Breast epithelium (tissue), 4 donors: Measurements from ENCODE around the gene PTPN6. TPM values are rescaled to one million over a fixed set of nuclear protein-coding genes. Genes with fewer than 3 reads are reported as not detected.

Experiments used
- DNase-seq, 2 donors: peaks; one replicate each; pipeline ENCODE4 v3.0.0-alpha.2; 2019; ENCODE audit warnings: low spot score in 2 of 2
- H3K27ac ChIP-seq, 2 donors: fragments of 200-600 bp; sonication (generic) in 1 of 2; one replicate each; pipeline ENCODE4 v1.5.1; 2016 to 2019; ENCODE audit warnings: mild to moderate bottlenecking in 1 of 2
- H3K27me3 ChIP-seq, 2 donors: fragments of 200-600 bp; sonication (generic) in 1 of 2; one replicate each; pipeline versions ENCODE4 v1.5.1 to v1.6.0; 2017 to 2019; ENCODE audit warnings: control low read depth in 1 of 2, mild to moderate bottlenecking in 1 of 2
- H3K36me3 ChIP-seq: fragments of 200-600 bp; one replicate; pipeline ENCODE4 v1.5.1; 2019
- H3K4me1 ChIP-seq, 2 donors: fragments of 200-600 bp; sonication (generic); one replicate each; pipeline ENCODE4 v1.5.1; 2016 to 2019; ENCODE audit warnings: control low read depth in 1 of 2
- H3K4me3 ChIP-seq, 3 donors: fragments of 200-600 bp; sonication (generic); 1 replicate in 2 of 3; 2 replicates in 1 of 3; pipeline ENCODE4 v1.5.1; 2016 to 2019; ENCODE audit warnings: mild to moderate bottlenecking in 3 of 3, moderate library complexity in 2 of 3
- H3K9me3 ChIP-seq, 2 donors: fragments of 200-600 bp; sonication (generic) in 1 of 2; one replicate each; pipeline ENCODE4 v1.5.1; 2016 to 2019; ENCODE audit warnings: control low read depth in 1 of 2
- POLR2A ChIP-seq: fragments of 450-650 bp; IDR thresholded peaks from one replicate; pipeline ENCODE4 v1.6.1; 2016; ENCODE audit warnings: antibody characterized with exemption, mild to moderate bottlenecking, moderate library complexity
- POLR2AphosphoS5 ChIP-seq, 3 donors: sonication (generic); formaldehyde crosslinking; IDR thresholded peaks; one replicate each; pipeline ENCODE4 v1.6.1; 2017; ENCODE audit warnings: antibody characterized with exemption in 3 of 3
- intact Hi-C: fragments of 100-400 bp; cut with DNase I; formaldehyde crosslinking; loops from one replicate; pipeline ENCODE4 v1.15.1; 2023; ENCODE audit warnings: low total_unique reads
- total RNA-seq, 3 donors: library from RNA; depleted of rRNA; stranded (reverse); fragments of >200 nt; gene quantifications; one replicate each; pipeline ENCODE4 v1.1.0, GENCODE V29; 2016
- TF ChIP-seq, protein P1 (sequence below), 3 donors: fragments of 450-650 bp; IDR thresholded peaks; one replicate each; pipeline ENCODE4 v1.5.1; 2016 to 2017; ENCODE audit warnings: antibody characterized with exemption in 3 of 3, mild to moderate bottlenecking in 3 of 3, moderate library complexity in 3 of 3

Gene PTPN6
- total RNA-seq, 3 donors from 2014 or later, result 14.7 to 28.0 (median 20.3) TPM

DNA sequence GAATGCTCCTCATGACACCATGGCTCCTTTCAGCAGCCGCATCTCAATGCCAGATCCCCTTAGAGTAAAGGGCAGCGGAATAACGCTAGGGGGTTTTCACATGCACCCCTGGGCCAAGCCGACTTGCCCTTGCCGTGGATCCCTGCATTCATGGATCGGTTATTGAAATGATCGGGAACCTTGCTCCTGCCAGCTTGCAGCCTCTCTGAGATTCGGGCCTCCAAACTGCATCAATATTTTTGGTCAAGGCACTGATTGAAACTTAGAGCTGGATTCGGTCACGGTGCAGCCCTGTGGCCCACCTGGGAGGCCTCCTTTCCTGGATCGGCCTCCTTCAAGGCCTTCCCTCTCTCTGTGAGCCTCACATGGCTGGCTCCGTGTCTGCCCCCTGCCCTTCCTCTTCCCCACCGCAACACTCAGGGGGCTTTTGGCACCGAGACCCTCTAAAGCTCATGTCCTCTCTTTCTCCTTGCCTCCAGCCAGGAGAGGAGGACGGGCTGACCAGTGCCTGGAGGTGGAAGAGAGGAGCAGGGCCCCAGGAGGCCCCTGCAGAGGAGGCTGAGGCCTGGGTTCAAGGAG is 1.8 kb downstream of the PTPN6 start:
- no peak for TF ChIP-seq POLR2A
- TF ChIP-seq POLR2AphosphoS5 (IDR thresholded peaks at IDR 0.05), result no peak
- TF ChIP-seq, protein P1, sequence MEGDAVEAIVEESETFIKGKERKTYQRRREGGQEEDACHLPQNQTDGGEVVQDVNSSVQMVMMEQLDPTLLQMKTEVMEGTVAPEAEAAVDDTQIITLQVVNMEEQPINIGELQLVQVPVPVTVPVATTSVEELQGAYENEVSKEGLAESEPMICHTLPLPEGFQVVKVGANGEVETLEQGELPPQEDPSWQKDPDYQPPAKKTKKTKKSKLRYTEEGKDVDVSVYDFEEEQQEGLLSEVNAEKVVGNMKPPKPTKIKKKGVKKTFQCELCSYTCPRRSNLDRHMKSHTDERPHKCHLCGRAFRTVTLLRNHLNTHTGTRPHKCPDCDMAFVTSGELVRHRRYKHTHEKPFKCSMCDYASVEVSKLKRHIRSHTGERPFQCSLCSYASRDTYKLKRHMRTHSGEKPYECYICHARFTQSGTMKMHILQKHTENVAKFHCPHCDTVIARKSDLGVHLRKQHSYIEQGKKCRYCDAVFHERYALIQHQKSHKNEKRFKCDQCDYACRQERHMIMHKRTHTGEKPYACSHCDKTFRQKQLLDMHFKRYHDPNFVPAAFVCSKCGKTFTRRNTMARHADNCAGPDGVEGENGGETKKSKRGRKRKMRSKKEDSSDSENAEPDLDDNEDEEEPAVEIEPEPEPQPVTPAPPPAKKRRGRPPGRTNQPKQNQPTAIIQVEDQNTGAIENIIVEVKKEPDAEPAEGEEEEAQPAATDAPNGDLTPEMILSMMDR (IDR thresholded peaks at IDR 0.05), result no peak
- no peak for DNase-seq
- Histone ChIP-seq H3K4me3 (peak overlapping the region; percentile 39 to 51 (median 48)), H3K36me3 (no peaks in the 10 kb centered on the region), H3K27me3 (no peaks in the 10 kb centered on the region), H3K27ac (peak overlapping the region in 1 of 2 donors; percentile 61), H3K4me1 (no peaks in the 10 kb centered on the region), H3K9me3 (no peaks in the 10 kb centered on the region)
- intact Hi-C loops, result no loop called here

GRCh38 chr12:6953442-6954315 is 2.5 kb downstream of the PTPN6 start:
- H3K4me1 ChIP-seq, result no peaks in the 10 kb centered on the region
- peak overlapping the region; percentile 39 to 51 (median 48) for H3K4me3 ChIP-seq
- DNase-seq, result no peak
- H3K36me3 ChIP-seq, result no peaks in the 10 kb centered on the region
- intact Hi-C loops, result no loop called here
- H3K27ac ChIP-seq, result peak overlapping the region in 1 of 2 donors; percentile 61
- no peaks in the 10 kb centered on the region for H3K9me3 ChIP-seq
- peak in 1 of 3 donors; percentile 12 for TF ChIP-seq POLR2AphosphoS5 (IDR thresholded peaks at IDR 0.05)
- TF ChIP-seq POLR2A, result no peak
- TF ChIP-seq, protein P1 (IDR thresholded peaks at IDR 0.05), result no peak
- H3K27me3 ChIP-seq, result no peaks in the 10 kb centered on the region

- TF ChIP-seq POLR2A, result no peak
- TF ChIP-seq POLR2AphosphoS5 (IDR thresholded peaks at IDR 0.05), result no peak
- TF ChIP-seq, protein P1 (IDR thresholded peaks at IDR 0.05), result no peak
- intact Hi-C loops, result no loop called here
- H3K27me3 ChIP-seq, result no peaks in the 10 kb centered on the region
- no peak for DNase-seq
- no peaks in the 10 kb centered on the region for H3K9me3 ChIP-seq
- no peak overlapping the region for H3K27ac ChIP-seq
- no peaks in the 10 kb centered on the region for H3K36me3 ChIP-seq
- H3K4me1 ChIP-seq, result no peaks in the 10 kb centered on the region
- H3K4me3 ChIP-seq, result no peak overlapping the region
These were observed 3.4 kb downstream of the PTPN6 start for GRCh38 chr12:6954316-6955107.

DNA sequence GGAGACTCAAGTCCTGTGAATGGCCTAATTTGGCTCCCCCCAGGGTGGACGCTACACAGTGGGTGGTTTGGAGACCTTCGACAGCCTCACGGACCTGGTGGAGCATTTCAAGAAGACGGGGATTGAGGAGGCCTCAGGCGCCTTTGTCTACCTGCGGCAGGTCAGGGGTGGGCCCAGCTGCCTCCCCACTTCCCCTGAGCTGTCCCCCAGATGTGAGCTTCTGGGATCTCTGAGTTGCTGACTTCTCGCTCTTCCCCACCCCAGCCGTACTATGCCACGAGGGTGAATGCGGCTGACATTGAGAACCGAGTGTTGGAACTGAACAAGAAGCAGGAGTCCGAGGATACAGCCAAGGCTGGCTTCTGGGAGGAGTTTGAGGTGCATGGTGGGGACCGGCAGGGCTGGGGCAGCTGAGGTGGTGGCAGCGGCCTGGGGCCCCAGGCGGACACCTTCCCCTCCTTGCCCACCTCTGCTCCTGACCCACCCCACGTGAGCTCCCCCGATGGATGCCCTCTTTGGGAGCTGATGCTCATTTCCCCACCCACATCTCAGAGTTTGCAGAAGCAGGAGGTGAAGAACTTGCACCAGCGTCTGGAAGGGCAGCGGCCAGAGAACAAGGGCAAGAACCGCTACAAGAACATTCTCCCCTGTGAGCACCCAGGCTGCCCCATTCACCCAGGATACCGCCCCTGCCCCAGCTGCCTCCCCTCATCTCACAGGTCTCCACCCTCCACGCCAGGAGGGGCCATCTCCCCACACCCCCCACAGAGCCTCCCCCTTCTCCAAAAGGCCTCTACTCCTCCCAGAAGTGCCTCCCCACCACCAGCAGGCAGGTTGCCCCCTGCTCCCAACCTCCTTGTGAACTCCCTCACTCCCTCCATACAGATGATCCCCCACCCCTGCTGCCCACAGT is 4.2 kb downstream of the PTPN6 start:
- no peak overlapping the region for H3K4me3 ChIP-seq
- TF ChIP-seq, protein P1 (IDR thresholded peaks at IDR 0.05), result no peak
- no peak for TF ChIP-seq POLR2A
- no peak for TF ChIP-seq POLR2AphosphoS5 (IDR thresholded peaks at IDR 0.05)
- intact Hi-C loops, result no loop called here
- no peaks in the 10 kb centered on the region for H3K9me3 ChIP-seq
- H3K27me3 ChIP-seq, result no peaks in the 10 kb centered on the region
- H3K36me3 ChIP-seq, result no peaks in the 10 kb centered on the region
- no peak overlapping the region for H3K27ac ChIP-seq
- no peaks in the 10 kb centered on the region for H3K4me1 ChIP-seq
- DNase-seq, result no peak
